Measurements from ENCODE around the gene ADAMTS8.

DNA sequence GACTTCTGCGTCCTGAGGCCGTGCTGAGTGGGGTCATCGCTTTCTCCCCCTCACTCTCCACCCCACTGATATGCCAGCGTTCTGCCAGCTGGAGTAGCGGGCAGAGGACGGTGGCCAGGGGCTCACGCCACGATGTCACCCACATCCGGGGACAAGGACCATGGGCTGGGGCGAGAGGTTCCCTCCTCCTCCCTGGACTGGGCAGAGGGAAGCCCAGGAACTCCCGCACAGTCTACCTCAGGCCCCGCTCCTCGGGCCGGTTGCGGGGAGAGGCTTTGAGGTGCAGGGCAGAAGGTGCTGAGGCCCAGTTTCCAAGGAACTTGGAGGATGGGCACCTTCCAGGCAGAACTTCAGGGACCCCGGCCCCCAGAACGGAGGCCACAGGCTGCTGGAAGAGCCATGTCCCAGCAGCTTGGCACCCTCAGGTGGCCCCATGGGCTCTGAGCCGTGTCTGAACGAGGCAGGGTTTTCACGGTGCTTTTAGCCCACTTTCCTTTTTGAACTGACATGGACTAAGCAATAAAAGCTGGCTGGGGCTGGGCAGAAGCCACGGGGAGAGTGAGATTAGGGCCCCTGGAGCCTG lies 45.5 kb upstream of the ADAMTS8 start:
- TF ChIP-seq CTCF (IDR thresholded peaks at IDR 0.05) (no peak), POLR2AphosphoS5 (IDR thresholded peaks at IDR 0.05; ENCODE audit: low read depth, low read length) (no peak), TCF7L2 (IDR thresholded peaks at IDR 0.05; ENCODE audit: low read depth, low read length) (no peak), SIN3A (IDR thresholded peaks at IDR 0.05; ENCODE audit: borderline replicate concordance, insufficient read depth, low read depth, low read length) (no peak)
- TF ChIP-seq, protein P1, sequence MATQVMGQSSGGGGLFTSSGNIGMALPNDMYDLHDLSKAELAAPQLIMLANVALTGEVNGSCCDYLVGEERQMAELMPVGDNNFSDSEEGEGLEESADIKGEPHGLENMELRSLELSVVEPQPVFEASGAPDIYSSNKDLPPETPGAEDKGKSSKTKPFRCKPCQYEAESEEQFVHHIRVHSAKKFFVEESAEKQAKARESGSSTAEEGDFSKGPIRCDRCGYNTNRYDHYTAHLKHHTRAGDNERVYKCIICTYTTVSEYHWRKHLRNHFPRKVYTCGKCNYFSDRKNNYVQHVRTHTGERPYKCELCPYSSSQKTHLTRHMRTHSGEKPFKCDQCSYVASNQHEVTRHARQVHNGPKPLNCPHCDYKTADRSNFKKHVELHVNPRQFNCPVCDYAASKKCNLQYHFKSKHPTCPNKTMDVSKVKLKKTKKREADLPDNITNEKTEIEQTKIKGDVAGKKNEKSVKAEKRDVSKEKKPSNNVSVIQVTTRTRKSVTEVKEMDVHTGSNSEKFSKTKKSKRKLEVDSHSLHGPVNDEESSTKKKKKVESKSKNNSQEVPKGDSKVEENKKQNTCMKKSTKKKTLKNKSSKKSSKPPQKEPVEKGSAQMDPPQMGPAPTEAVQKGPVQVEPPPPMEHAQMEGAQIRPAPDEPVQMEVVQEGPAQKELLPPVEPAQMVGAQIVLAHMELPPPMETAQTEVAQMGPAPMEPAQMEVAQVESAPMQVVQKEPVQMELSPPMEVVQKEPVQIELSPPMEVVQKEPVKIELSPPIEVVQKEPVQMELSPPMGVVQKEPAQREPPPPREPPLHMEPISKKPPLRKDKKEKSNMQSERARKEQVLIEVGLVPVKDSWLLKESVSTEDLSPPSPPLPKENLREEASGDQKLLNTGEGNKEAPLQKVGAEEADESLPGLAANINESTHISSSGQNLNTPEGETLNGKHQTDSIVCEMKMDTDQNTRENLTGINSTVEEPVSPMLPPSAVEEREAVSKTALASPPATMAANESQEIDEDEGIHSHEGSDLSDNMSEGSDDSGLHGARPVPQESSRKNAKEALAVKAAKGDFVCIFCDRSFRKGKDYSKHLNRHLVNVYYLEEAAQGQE (IDR thresholded peaks at IDR 0.05; ENCODE audit: insufficient read depth in 1 of 2, low read depth in 2 of 2, low read length in 1 of 2), result no peak
